Choroid plexus epithelial cell (primary cell): Measurements from ENCODE around the gene CNNM3.

ENCODE experiments used
- DNase-seq: peaks from one replicate; pipeline ENCODE4 v3.0.0-alpha.2; 2010; ENCODE audit warnings: low read depth
- H3K4me3 ChIP-seq: 2 replicates; pipeline ENCODE4 v1.5.1; 2011; ENCODE audit warnings: low read depth, mild to moderate bottlenecking, control low read depth, low read length, moderate library complexity
- TF ChIP-seq, protein P1 (sequence below): conservative IDR thresholded peaks from 2 replicates; pipeline ENCODE4 v1.5.1; 2011; ENCODE audit warnings: low read depth, mild to moderate bottlenecking, control low read depth, inconsistent platforms, low read length, moderate library complexity

The CNNM3 gene

GRCh38 chr2:96772903-96773671 lies 43.0 kb upstream of the CNNM3 start:
- TF ChIP-seq, protein P1, sequence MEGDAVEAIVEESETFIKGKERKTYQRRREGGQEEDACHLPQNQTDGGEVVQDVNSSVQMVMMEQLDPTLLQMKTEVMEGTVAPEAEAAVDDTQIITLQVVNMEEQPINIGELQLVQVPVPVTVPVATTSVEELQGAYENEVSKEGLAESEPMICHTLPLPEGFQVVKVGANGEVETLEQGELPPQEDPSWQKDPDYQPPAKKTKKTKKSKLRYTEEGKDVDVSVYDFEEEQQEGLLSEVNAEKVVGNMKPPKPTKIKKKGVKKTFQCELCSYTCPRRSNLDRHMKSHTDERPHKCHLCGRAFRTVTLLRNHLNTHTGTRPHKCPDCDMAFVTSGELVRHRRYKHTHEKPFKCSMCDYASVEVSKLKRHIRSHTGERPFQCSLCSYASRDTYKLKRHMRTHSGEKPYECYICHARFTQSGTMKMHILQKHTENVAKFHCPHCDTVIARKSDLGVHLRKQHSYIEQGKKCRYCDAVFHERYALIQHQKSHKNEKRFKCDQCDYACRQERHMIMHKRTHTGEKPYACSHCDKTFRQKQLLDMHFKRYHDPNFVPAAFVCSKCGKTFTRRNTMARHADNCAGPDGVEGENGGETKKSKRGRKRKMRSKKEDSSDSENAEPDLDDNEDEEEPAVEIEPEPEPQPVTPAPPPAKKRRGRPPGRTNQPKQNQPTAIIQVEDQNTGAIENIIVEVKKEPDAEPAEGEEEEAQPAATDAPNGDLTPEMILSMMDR = no peak
- no peak overlapping the region for H3K4me3 ChIP-seq
- DNase-seq = no peak

- DNase-seq = no peak
- no peak overlapping the region for H3K4me3 ChIP-seq
- TF ChIP-seq, protein P1 = no peak
Measured at GRCh38 chr2:96773922-96774321, 42.1 kb upstream of the CNNM3 start.

DNA sequence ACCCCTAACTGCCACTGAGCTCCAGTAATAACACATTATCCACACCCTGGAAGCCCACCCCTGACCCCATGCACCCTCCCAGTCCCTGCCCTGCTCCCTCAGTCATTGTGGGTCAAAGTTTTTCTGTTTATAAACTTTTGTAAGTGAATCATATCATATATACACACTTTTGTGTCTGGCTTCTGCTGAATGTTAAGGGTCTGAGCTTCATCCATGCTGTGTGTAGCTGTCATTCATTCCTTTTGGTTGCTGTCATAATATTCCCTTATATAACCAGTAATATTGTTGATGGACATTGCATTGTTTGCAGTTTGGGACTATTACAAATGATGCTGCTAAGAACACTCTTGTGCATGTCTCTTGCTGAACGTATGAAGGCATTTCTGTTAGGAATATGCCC lies 40.9 kb upstream of the CNNM3 start:
- TF ChIP-seq, protein P1 = no peak
- no peak for DNase-seq
- no peak overlapping the region for H3K4me3 ChIP-seq

DNA sequence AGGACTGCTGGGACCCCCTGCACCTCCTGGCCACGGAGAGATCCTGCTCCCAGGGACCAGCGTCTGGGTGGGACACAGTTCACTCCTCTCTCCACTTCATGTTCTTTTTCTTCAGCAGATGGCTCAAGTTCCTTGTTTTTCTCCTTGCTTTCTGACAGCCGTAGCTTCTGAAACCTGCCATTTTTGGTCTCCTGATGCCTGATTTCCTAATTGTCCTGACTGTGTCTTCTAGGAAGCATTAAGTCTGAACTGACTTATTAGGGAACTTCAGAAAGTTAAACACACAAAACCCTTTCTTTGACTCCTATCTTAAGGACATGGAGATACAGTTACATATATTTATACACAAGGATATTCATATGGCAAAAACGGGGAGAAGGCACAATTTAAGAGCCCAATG lies 32.7 kb upstream of the CNNM3 start:
- DNase-seq = no peak
- no peak overlapping the region for H3K4me3 ChIP-seq
- TF ChIP-seq, protein P1 = no peak

DNA sequence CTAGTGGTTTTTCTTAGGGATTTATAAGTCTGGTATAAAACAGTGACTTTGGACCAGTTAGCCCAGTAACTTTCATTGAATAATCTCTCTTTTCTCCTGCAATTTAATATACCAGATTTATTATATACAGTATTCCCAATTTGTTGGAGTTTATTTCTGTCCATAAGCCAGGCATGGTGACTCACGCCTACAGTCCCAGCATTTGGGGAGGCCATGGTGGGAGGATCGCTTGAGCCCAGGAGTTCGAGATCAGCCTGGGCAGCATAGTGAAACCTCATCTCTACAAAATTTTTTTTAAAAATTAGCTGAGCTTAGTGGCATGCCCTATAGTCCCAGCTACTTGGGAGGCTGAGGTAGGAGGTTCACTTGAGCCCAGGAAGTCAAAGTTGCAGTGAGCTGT lies 28.7 kb upstream of the CNNM3 start:
- H3K4me3 ChIP-seq = no peak overlapping the region
- TF ChIP-seq, protein P1 = no peak
- DNase-seq = no peak

- TF ChIP-seq, protein P1 = no peak
- peak; percentile 14 for DNase-seq
Measured at GRCh38 chr2:96788442-96789244, 27.4 kb upstream of the CNNM3 start.

More at GRCh38 chr2:96788442-96789244, 27.4 kb upstream of the CNNM3 start:
- H3K4me3 ChIP-seq = no peak overlapping the region
